Measurements from ENCODE around the gene ZC3H12A.
A peak's percentile ranks its signal among the peaks of the same experiment; 100 is the strongest.

- TF ChIP-seq CTCF (IDR thresholded peaks at IDR 0.05) (no peak), POLR2A (IDR thresholded peaks at IDR 0.05) (no peak), POLR2AphosphoS5 (IDR thresholded peaks at IDR 0.05) (peak; percentile 30), EP300 (IDR thresholded peaks at IDR 0.05) (no peak)
Observed at GRCh38 chr1:37498872-37499617, 24.7 kb downstream of the ZC3H12A start.

Data from gastroesophageal sphincter (tissue), 3 donors.